CD8-positive, alpha-beta memory T cell (primary cell): ENCODE measurements around the gene ZNHIT3. TPM values are rescaled to one million over a fixed set of nuclear protein-coding genes. Genes with fewer than 3 reads are reported as not detected.
"Not testable (repeated sequence)": the region's sequence is repeated elsewhere in the genome, so short reads cannot be mapped to it uniquely, and the experiment has no call there.

Source experiments
- CTCF ChIA-PET: fragments of 350-600 bp; sonication (Branson Sonifier 250); formaldehyde crosslinking; loops from one replicate; lab custom pipeline; 2021; ENCODE audit warnings: antibody characterized with exemption; lab: Charles Lee
- POLR2A ChIA-PET: fragments of 350-600 bp; sonication (Branson Sonifier 250); formaldehyde crosslinking; loops from one replicate; lab custom pipeline; 2021; ENCODE audit warnings: antibody characterized with exemption; lab: Charles Lee
- DNase-seq, 5 donors: peaks; one replicate each; pipeline versions ENCODE4 v3.0.0 to v3.0.0-alpha.2; 2020 to 2022; ENCODE audit warnings: mixed read lengths in 1 of 5
- H3K27ac ChIP-seq: one replicate; pipeline ENCODE4 v1.7.0; 2013; ENCODE audit warnings: low read depth, mild to moderate bottlenecking, low read length, moderate library complexity
- H3K27me3 ChIP-seq: 2 replicates; pipeline ENCODE4 v1.7.0; 2013; ENCODE audit warnings: low read length, mild to moderate bottlenecking; ENCODE audit not compliant: insufficient read depth, poor library complexity, severe bottlenecking
- H3K36me3 ChIP-seq: 2 replicates; pipeline ENCODE4 v1.7.0; 2013; ENCODE audit warnings: mild to moderate bottlenecking, low read length, moderate library complexity; ENCODE audit not compliant: insufficient read depth
- H3K4me1 ChIP-seq: 2 replicates; pipeline ENCODE4 v1.7.0; 2013; ENCODE audit warnings: mild to moderate bottlenecking, low read length, moderate library complexity; ENCODE audit not compliant: insufficient read depth
- H3K4me3 ChIP-seq: 2 replicates; pipeline ENCODE4 v1.7.0; 2013; ENCODE audit warnings: mild to moderate bottlenecking, low read length
- H3K9me3 ChIP-seq: 2 replicates; pipeline ENCODE4 v1.7.0; 2013; ENCODE audit warnings: mild to moderate bottlenecking, low read length
- H3K27ac Mint-ChIP-seq, 8 donors: one replicate each; pipeline ENCODE4 v1.8.0; 2020 to 2021; ENCODE audit warnings: mixed read lengths in 8 of 8, mild to moderate bottlenecking in 6 of 8, inconsistent platforms in 3 of 8, moderate library complexity in 3 of 8
- H3K27me3 Mint-ChIP-seq, 2 donors: one replicate each; pipeline ENCODE4 v1.8.0; 2020 to 2021; ENCODE audit warnings: mixed read lengths in 2 of 2, mild to moderate bottlenecking in 1 of 2, moderate library complexity in 1 of 2
- H3K36me3 Mint-ChIP-seq, 3 donors: one replicate each; pipeline ENCODE4 v1.8.0; 2020 to 2021; ENCODE audit warnings: mixed read lengths in 3 of 3, inconsistent platforms in 1 of 3, mild to moderate bottlenecking in 1 of 3
- H3K4me1 Mint-ChIP-seq, 3 donors: one replicate each; pipeline ENCODE4 v1.8.0; 2020 to 2021; ENCODE audit warnings: mixed read lengths in 3 of 3, inconsistent platforms in 1 of 3, mild to moderate bottlenecking in 1 of 3
- H3K4me3 Mint-ChIP-seq, 7 donors: one replicate each; pipeline ENCODE4 v1.8.0; 2020 to 2021; ENCODE audit warnings: mixed read lengths in 7 of 7, mild to moderate bottlenecking in 6 of 7, moderate library complexity in 4 of 7, inconsistent platforms in 2 of 7
- H3K9me3 Mint-ChIP-seq, 5 donors: one replicate each; pipeline ENCODE4 v1.8.0; 2020 to 2022; ENCODE audit warnings: mixed read lengths in 5 of 5, mild to moderate bottlenecking in 3 of 5, moderate library complexity in 2 of 5, inconsistent platforms in 1 of 5
- polyA plus RNA-seq: library from polyadenylated mRNA; unstranded; fragments of 300-500 nt; fragmentation: Illumina TruSeq; gene quantifications from one replicate; pipeline ENCODE4 v1.2.3, GENCODE V29; 2021
- total RNA-seq, 2 experiments: library from RNA; stranded (reverse); gene quantifications; one replicate each; pipeline ENCODE4 v1.2.3, GENCODE V29; 2021

ZNHIT3 gene
- total RNA-seq (10 to 100 TPM; 57.6 to 60.8 TPM), polyA plus RNA-seq (89.4 TPM)

- peaks cover 3% of the 10 kb centered on the region for H3K36me3 ChIP-seq
- Mint-ChIP-seq H3K36me3 (peaks cover 0 to 29% (median 5%) of the 10 kb centered on the region in 3 donors), H3K27ac (peak within 1 kb of the TSS; percentile 82 to 100 (median 99)), H3K27me3 (peaks cover 9 to 10% of the 10 kb centered on the region in 2 donors), H3K9me3 (no peaks in the 10 kb centered on the region), H3K4me1 (peaks cover 48 to 66% (median 56%) of the 10 kb centered on the region in 3 donors), H3K4me3 (peak within 1 kb of the TSS; percentile 93 to 100 (median 99))
- H3K4me3 ChIP-seq: peak within 1 kb of the TSS; percentile 93
- peaks cover 7% of the 10 kb centered on the region for H3K27me3 ChIP-seq
- peak within 1 kb of the TSS; percentile 53 for H3K27ac ChIP-seq
- DNase-seq: peak; percentile 84 to 94 (median 88)
- CTCF ChIA-PET: interaction anchor here (1.0 kb wide), 1 partner anchor 108 kb away, joined by 3 read pairs; no protein-coding TSS in a partner anchor
- POLR2A ChIA-PET: interaction anchor here (0.6 to 1.8 kb wide), 4 partner anchors 48 to 678 kb away, joined by 3 to 7 read pairs (median 4); partner anchors contain the start of genes MRM1, MYO19, PIGW and TAF15
- peaks cover 35% of the 10 kb centered on the region for H3K4me1 ChIP-seq
- no peaks in the 10 kb centered on the region for H3K9me3 ChIP-seq
Observed at GRCh38 chr17:36486204-36487194, at the start of gene ZNHIT3. Gene ZNHIT3 (plus strand): TSS chr17:36486681. CDS start chr17:36486700, 19 bp downstream.

- H3K4me1 ChIP-seq, H3K36me3 Mint-ChIP-seq, H3K9me3 ChIP-seq, H3K9me3 Mint-ChIP-seq, H3K4me3 Mint-ChIP-seq, H3K4me3 ChIP-seq, H3K36me3 ChIP-seq, DNase-seq, H3K4me1 Mint-ChIP-seq, H3K27ac Mint-ChIP-seq, H3K27ac ChIP-seq, CTCF ChIA-PET, H3K27me3 Mint-ChIP-seq, H3K27me3 ChIP-seq, POLR2A ChIA-PET: not testable (repeated sequence)
Observed at GRCh38 chr17:36441792-36442191, 44.7 kb upstream of the ZNHIT3 start.

- Mint-ChIP-seq H3K4me3 (no peak overlapping the region), H3K9me3 (no peaks in the 10 kb centered on the region), H3K36me3 (no peaks in the 10 kb centered on the region), H3K27me3 (no peaks in the 10 kb centered on the region), H3K4me1 (no peaks in the 10 kb centered on the region), H3K27ac (no peak overlapping the region)
- DNase-seq: no peak
- H3K36me3 ChIP-seq: no peaks in the 10 kb centered on the region
- no peaks in the 10 kb centered on the region for H3K27me3 ChIP-seq
- H3K4me3 ChIP-seq: no peak overlapping the region
- CTCF ChIA-PET: no interaction called here
- H3K27ac ChIP-seq: no peak overlapping the region
- POLR2A ChIA-PET: no interaction called here
- no peaks in the 10 kb centered on the region for H3K9me3 ChIP-seq
- no peaks in the 10 kb centered on the region for H3K4me1 ChIP-seq
Observed at GRCh38 chr17:36443777-36444176, 42.7 kb upstream of the ZNHIT3 start.

- POLR2A ChIA-PET, H3K4me1 ChIP-seq, H3K27ac Mint-ChIP-seq, H3K9me3 Mint-ChIP-seq, H3K36me3 ChIP-seq, DNase-seq, CTCF ChIA-PET, H3K4me3 Mint-ChIP-seq, H3K27me3 ChIP-seq, H3K9me3 ChIP-seq, H3K27me3 Mint-ChIP-seq, H3K4me1 Mint-ChIP-seq, H3K36me3 Mint-ChIP-seq, H3K4me3 ChIP-seq, H3K27ac ChIP-seq: not testable (repeated sequence)
Observed at GRCh38 chr17:36449997-36450396, 36.5 kb upstream of the ZNHIT3 start.

GRCh38 chr17:36452888-36453287, 33.6 kb upstream of the ZNHIT3 start:
- H3K4me1 ChIP-seq, CTCF ChIA-PET, H3K27me3 Mint-ChIP-seq, H3K36me3 ChIP-seq, H3K4me1 Mint-ChIP-seq, H3K27ac ChIP-seq, H3K27me3 ChIP-seq, H3K9me3 ChIP-seq, H3K27ac Mint-ChIP-seq, POLR2A ChIA-PET, DNase-seq, H3K9me3 Mint-ChIP-seq, H3K4me3 Mint-ChIP-seq, H3K36me3 Mint-ChIP-seq, H3K4me3 ChIP-seq: not testable (repeated sequence)

GRCh38 chr17:36457701-36458100, 28.8 kb upstream of the ZNHIT3 start:
- H3K27me3 ChIP-seq, H3K4me1 Mint-ChIP-seq, POLR2A ChIA-PET, H3K4me3 Mint-ChIP-seq, CTCF ChIA-PET, H3K27ac ChIP-seq, DNase-seq, H3K27ac Mint-ChIP-seq, H3K4me3 ChIP-seq, H3K36me3 ChIP-seq, H3K9me3 Mint-ChIP-seq, H3K4me1 ChIP-seq, H3K9me3 ChIP-seq, H3K36me3 Mint-ChIP-seq: not testable (repeated sequence)
- peaks cover 19 to 31% of the 10 kb centered on the region in 2 donors for H3K27me3 Mint-ChIP-seq

- H3K36me3 ChIP-seq: no peaks in the 10 kb centered on the region
- CTCF ChIA-PET: no interaction called here
- no peak overlapping the region for H3K27ac ChIP-seq
- H3K27me3 Mint-ChIP-seq: peaks cover 27 to 44% of the 10 kb centered on the region in 2 donors
- peaks cover 0 to 4% (median 0%) of the 10 kb centered on the region in 3 donors for H3K36me3 Mint-ChIP-seq
- H3K9me3 ChIP-seq: no peaks in the 10 kb centered on the region
- peaks cover 6% of the 10 kb centered on the region for H3K27me3 ChIP-seq
- H3K27ac Mint-ChIP-seq: no peak overlapping the region
- no peak for DNase-seq
- H3K4me1 Mint-ChIP-seq: no peaks in the 10 kb centered on the region
- H3K9me3 Mint-ChIP-seq: no peaks in the 10 kb centered on the region
- H3K4me3 ChIP-seq: no peak overlapping the region
- H3K4me1 ChIP-seq: no peaks in the 10 kb centered on the region
- POLR2A ChIA-PET: no interaction called here
- no peak overlapping the region for H3K4me3 Mint-ChIP-seq
Observed at GRCh38 chr17:36459045-36459444, 27.4 kb upstream of the ZNHIT3 start.

- no peak overlapping the region for H3K4me3 ChIP-seq
- POLR2A ChIA-PET: interaction anchor here (0.5 kb wide), 1 partner anchor 599 kb away, joined by 4 read pairs; no protein-coding TSS in a partner anchor
- Mint-ChIP-seq H3K4me3 (no peak overlapping the region), H3K27me3 (peaks cover 27 to 45% of the 10 kb centered on the region in 2 donors), H3K9me3 (no peaks in the 10 kb centered on the region), H3K4me1 (no peaks in the 10 kb centered on the region), H3K27ac (no peak overlapping the region), H3K36me3 (peaks cover 0 to 4% (median 0%) of the 10 kb centered on the region in 3 donors)
- no peak overlapping the region for H3K27ac ChIP-seq
- CTCF ChIA-PET: no interaction called here
- no peaks in the 10 kb centered on the region for H3K9me3 ChIP-seq
- H3K4me1 ChIP-seq: no peaks in the 10 kb centered on the region
- no peaks in the 10 kb centered on the region for H3K36me3 ChIP-seq
- H3K27me3 ChIP-seq: peaks cover 10% of the 10 kb centered on the region
- no peak for DNase-seq
Observed at GRCh38 chr17:36459601-36460000, 26.9 kb upstream of the ZNHIT3 start.
